Spleen (tissue), 11 donors: ENCODE measurements around the gene DMGDH. TPM values are rescaled to one million over a fixed set of nuclear protein-coding genes. Genes with fewer than 3 reads are reported as not detected.

Experiments
- DNase-seq: peaks from one replicate; pipeline ENCODE4 v3.0.0-alpha.2; 2020
- H3K27ac ChIP-seq, 8 donors: fragments of 200-600 bp; sonication (generic) in 7 of 8; 1 replicate in 4 of 8; 2 replicates in 4 of 8; pipeline versions ENCODE4 v1.5.0 to v1.8.0; 2016 to 2021; ENCODE audit warnings: inconsistent platforms in 4 of 8, mild to moderate bottlenecking in 4 of 8, moderate library complexity in 1 of 8
- H3K27me3 ChIP-seq, 7 donors: fragments of 200-600 bp; sonication (generic) in 6 of 7; replicated peaks in 1 of 7; 1 replicate in 4 of 7; 2 replicates in 3 of 7; pipeline versions ENCODE4 v1.5.0 to v1.8.0; 2016 to 2021; ENCODE audit warnings: inconsistent platforms in 3 of 7, mild to moderate bottlenecking in 1 of 7
- H3K36me3 ChIP-seq, 6 donors: fragments of 200-600 bp; sonication (generic) in 5 of 6; 1 replicate in 4 of 6; 2 replicates in 2 of 6; pipeline versions ENCODE4 v1.5.0 to v1.8.0; 2016 to 2021; ENCODE audit warnings: inconsistent platforms in 2 of 6
- H3K4me1 ChIP-seq, 6 donors: fragments of 200-600 bp; sonication (generic) in 5 of 6; 1 replicate in 3 of 6; 2 replicates in 3 of 6; pipeline versions ENCODE4 v1.5.0 to v1.8.0; 2016 to 2021; ENCODE audit warnings: inconsistent platforms in 3 of 6
- H3K4me3 ChIP-seq, 8 donors: fragments of 200-600 bp; sonication (generic) in 7 of 8; 1 replicate in 4 of 8; 2 replicates in 4 of 8; pipeline versions ENCODE4 v1.5.0 to v1.8.0; 2016 to 2021; ENCODE audit warnings: inconsistent platforms in 4 of 8, mild to moderate bottlenecking in 4 of 8, moderate library complexity in 2 of 8
- H3K9me3 ChIP-seq, 8 donors: fragments of 200-600 bp; sonication (generic) in 7 of 8; 1 replicate in 4 of 8; 2 replicates in 4 of 8; pipeline versions ENCODE4 v1.5.0 to v1.8.0; 2016 to 2021; ENCODE audit warnings: inconsistent platforms in 4 of 8
- POLR2A ChIP-seq, 3 donors: fragments of 450-650 bp; IDR thresholded peaks; one replicate each; pipeline ENCODE4 v1.5.1; 2017; ENCODE audit warnings: antibody characterized with exemption in 3 of 3, mild to moderate bottlenecking in 1 of 3
- POLR2AphosphoS5 ChIP-seq, 3 donors: sonication (generic); formaldehyde crosslinking; IDR thresholded peaks; one replicate each; pipeline ENCODE4 v1.5.1; 2017; ENCODE audit warnings: antibody characterized with exemption in 3 of 3
- WGBS, 5 donors: extraction: QIAGEN DNeasy Blood & Tissue Kit in 3 of 5; methylation state at CpG; one replicate each; pipeline versions ENCODE4 v1.1.5 to v1.1.7; 2013 to 2018; 5-methylcytosine and 5-hydroxymethylcytosine counted together
- intact Hi-C: fragments of 100-400 bp; cut with DNase I; formaldehyde crosslinking; loops from one replicate; pipeline ENCODE4 v1.15.0; 2023; ENCODE audit warnings: low total_unique reads
- polyA plus RNA-seq, 3 donors: library from polyadenylated mRNA; stranded (reverse); fragments of 200-250 nt; gene quantifications; one replicate each; pipeline ENCODE4 v1.2.1, GENCODE V29; 2013
- total RNA-seq, 7 donors: library from RNA; depleted of rRNA in 3 of 7; stranded (reverse); fragments of >200 nt in 3 of 7; fragmentation: NEBNext Ultra II Directional in 4 of 7; extraction: Animal tissue kit (Norgen Biotek cat#: 25700) in 4 of 7; gene quantifications; one replicate each; pipeline versions ENCODE4 v1.1.0 to v1.2.1, GENCODE V29; 2016 to 2021
- TF ChIP-seq, protein P1 (sequence below), 11 experiments: fragments of 200-600 bp in 7 of 11; fragments of 450-650 bp in 4 of 11; sonication (generic) in 4 of 11; IDR thresholded peaks in 8 of 11; conservative IDR thresholded peaks in 3 of 11; 1 replicate in 7 of 11; 2 replicates in 4 of 11; pipeline versions ENCODE4 v1.4.0 to v1.8.0; 2016 to 2021; ENCODE audit warnings: antibody characterized with exemption in 11 of 11, inconsistent platforms in 4 of 11, mild to moderate bottlenecking in 1 of 11
- donor health status: healthy with polysubstance abuse.
- donor health status: DM: no; HTN: no; CAD: no; lungs with moderate emphysema.
- donor health status: DM: no; HTN: no; CAD: no.
- donor health status: Bipolar disorder and iron deficiency.
- donor health status: healthy.
- donor health status: DM: no; HTN: no; CAD: no.
- donor health status: DM: yes; HTN: yes; CAD: no.

Gene DMGDH
- total and polyA plus RNA-seq, 10 donors = 0.06 to 1.4 (median 0.45) TPM; not detected in 2

DNA sequence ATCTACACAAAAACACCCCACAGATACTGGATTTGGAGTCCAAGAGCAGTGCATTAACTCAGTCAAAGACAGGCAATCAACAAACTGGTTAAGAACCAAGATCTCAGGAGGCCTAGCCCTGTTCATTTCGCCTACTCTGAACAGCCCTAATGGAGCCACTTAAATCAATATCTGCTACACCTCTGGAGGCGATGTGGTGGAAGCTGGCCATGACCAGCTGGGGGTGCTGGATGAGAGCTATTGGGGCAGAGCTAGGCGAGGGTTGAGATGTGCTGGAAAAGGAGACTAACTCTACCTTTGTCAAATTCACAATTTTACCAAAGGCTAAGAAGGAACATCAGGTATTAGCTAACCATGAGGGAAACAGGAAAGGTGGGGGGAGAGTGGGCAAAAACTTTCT lies 61.1 kb downstream of the DMGDH start:
- no peaks in the 10 kb centered on the region for H3K36me3 ChIP-seq
- H3K4me1 ChIP-seq = no peaks in the 10 kb centered on the region
- 59 to 98% (median 83%) methylated on average over 3 of the region's 3 CpGs for WGBS, 5 donors
- TF ChIP-seq, protein P1, sequence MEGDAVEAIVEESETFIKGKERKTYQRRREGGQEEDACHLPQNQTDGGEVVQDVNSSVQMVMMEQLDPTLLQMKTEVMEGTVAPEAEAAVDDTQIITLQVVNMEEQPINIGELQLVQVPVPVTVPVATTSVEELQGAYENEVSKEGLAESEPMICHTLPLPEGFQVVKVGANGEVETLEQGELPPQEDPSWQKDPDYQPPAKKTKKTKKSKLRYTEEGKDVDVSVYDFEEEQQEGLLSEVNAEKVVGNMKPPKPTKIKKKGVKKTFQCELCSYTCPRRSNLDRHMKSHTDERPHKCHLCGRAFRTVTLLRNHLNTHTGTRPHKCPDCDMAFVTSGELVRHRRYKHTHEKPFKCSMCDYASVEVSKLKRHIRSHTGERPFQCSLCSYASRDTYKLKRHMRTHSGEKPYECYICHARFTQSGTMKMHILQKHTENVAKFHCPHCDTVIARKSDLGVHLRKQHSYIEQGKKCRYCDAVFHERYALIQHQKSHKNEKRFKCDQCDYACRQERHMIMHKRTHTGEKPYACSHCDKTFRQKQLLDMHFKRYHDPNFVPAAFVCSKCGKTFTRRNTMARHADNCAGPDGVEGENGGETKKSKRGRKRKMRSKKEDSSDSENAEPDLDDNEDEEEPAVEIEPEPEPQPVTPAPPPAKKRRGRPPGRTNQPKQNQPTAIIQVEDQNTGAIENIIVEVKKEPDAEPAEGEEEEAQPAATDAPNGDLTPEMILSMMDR (IDR thresholded peaks at IDR 0.05 in 8 of 11, conservative IDR thresholded peaks at IDR 0.05 in 3 of 11) = no peak
- TF ChIP-seq POLR2A (IDR thresholded peaks at IDR 0.05) (no peak), POLR2AphosphoS5 (IDR thresholded peaks at IDR 0.05) (no peak)
- intact Hi-C loops = no loop called here
- peaks cover 0 to 5% (median 0%) of the 10 kb centered on the region in 7 donors for H3K27me3 ChIP-seq
- DNase-seq = no peak
- peaks cover 0 to 15% (median 11%) of the 10 kb centered on the region in 8 donors for H3K9me3 ChIP-seq
- no peak overlapping the region for H3K4me3 ChIP-seq
- H3K27ac ChIP-seq = no peak overlapping the region

DNA sequence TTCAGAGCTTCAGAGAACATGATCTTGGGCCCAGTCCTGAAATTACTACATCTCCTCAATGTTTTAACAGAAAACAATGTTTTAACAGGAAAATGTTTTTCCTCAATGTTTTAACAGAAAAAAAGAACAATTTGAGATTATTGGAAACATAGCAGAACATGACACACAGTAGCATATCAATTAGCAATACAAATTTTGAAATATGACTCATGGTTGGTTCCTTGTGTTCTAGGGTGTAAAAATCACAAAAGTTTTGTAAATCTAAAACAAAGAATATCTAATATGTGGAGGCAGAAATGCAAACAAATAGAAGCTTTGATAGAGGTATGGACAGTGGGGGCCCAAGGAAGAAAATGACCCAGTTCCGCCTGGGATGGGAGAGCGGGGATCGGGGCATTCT lies 61.6 kb downstream of the DMGDH start:
- no peak for DNase-seq
- intact Hi-C loops = no loop called here
- Histone ChIP-seq H3K4me3 (no peak overlapping the region), H3K36me3 (no peaks in the 10 kb centered on the region), H3K27ac (no peak overlapping the region), H3K27me3 (peaks cover 0 to 5% (median 0%) of the 10 kb centered on the region in 7 donors), H3K9me3 (peaks cover 0 to 10% (median 6%) of the 10 kb centered on the region in 8 donors), H3K4me1 (no peaks in the 10 kb centered on the region)
- 80 to 100% (median 96%) methylated on average over 3 of the region's 3 CpGs for WGBS, 5 donors
- TF ChIP-seq POLR2A (IDR thresholded peaks at IDR 0.05) (no peak), POLR2AphosphoS5 (IDR thresholded peaks at IDR 0.05) (no peak)
- TF ChIP-seq, protein P1 (IDR thresholded peaks at IDR 0.05 in 8 of 11, conservative IDR thresholded peaks at IDR 0.05 in 3 of 11) = no peak

DNA sequence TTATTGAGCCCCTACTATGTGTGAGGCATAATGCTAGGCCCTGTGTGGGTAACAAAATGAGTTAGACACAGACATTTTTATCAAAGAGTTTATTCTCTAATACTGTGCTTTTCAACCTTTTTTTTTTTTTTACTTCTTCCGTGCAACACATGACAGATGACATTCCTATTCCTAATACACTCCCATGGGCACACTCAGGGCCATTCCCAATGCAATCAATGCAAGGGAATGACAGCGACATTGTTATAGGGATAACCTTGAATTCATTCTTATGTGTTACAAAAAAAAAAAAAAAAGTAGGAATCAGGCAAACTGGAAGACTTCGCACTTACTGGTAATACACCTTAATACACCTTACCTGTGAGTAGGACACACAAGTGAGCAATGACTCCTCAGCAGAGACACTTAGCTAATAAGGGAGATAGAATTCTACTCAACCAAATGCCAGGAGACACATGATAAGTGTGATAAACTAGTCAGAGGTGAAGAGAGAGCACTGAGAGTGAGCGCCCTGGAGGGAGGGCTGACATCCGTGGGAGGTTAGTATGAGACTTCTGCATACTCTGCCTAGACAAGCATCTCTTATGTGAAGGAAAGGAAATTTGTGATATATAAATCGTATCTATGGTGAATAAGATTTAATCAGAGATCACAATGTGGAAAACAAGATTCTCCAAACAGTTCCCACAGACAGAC lies 63.4 kb downstream of the DMGDH start:
- TF ChIP-seq POLR2AphosphoS5 (IDR thresholded peaks at IDR 0.05) (no peak), POLR2A (IDR thresholded peaks at IDR 0.05) (no peak)
- H3K27ac ChIP-seq = no peak overlapping the region
- H3K4me1 ChIP-seq = no peaks in the 10 kb centered on the region
- H3K9me3 ChIP-seq = no peaks in the 10 kb centered on the region
- intact Hi-C loops = no loop called here
- H3K4me3 ChIP-seq = no peak overlapping the region
- H3K36me3 ChIP-seq = no peaks in the 10 kb centered on the region
- no peak for DNase-seq
- peaks cover 0 to 5% (median 0%) of the 10 kb centered on the region in 7 donors for H3K27me3 ChIP-seq
- WGBS, 5 donors = 84 to 93% (median 88%) methylated on average over 6 of the region's 6 CpGs

DNA sequence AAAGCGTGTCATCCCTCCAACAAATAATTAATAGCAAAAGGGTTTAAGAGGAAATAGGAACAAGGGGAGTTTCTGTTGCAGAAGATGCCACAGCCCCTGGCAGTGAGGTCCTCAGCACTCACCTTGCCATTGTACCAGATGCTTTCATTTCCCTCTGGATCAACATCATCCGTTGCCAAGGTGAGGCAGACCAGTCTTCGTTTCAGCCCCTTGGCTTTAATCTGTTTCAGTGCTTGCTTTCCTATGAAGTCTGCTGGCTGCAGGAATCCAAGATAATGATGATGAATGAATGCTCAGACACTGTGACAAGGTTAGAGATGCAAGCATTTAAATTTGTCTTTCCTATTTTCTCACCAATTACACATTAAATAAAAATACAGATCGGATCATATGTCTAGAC lies 64.3 kb downstream of the DMGDH start:
- no peaks in the 10 kb centered on the region for H3K36me3 ChIP-seq
- H3K9me3 ChIP-seq = no peaks in the 10 kb centered on the region
- H3K27ac ChIP-seq = no peak overlapping the region
- intact Hi-C loops = no loop called here
- H3K4me3 ChIP-seq = no peak overlapping the region
- TF ChIP-seq POLR2AphosphoS5 (IDR thresholded peaks at IDR 0.05) (no peak), POLR2A (IDR thresholded peaks at IDR 0.05) (no peak)
- TF ChIP-seq, protein P1 (IDR thresholded peaks at IDR 0.05 in 8 of 11, conservative IDR thresholded peaks at IDR 0.05 in 3 of 11) = no peak
- no peaks in the 10 kb centered on the region for H3K4me1 ChIP-seq
- 66 to 80% (median 74%) methylated on average over 4 of the region's 4 CpGs for WGBS, 5 donors
- no peak for DNase-seq
- H3K27me3 ChIP-seq = peaks cover 0 to 5% (median 0%) of the 10 kb centered on the region in 7 donors
